Hindlimb muscle (tissue), 1 donor: ENCODE data around the gene CNTNAP2. TPM values are rescaled to one million over a fixed set of nuclear protein-coding genes. Genes with fewer than 3 reads are reported as not detected.

ENCODE experiments used
- DNase-seq: peaks from one replicate; pipeline ENCODE4 v3.0.0-alpha.2; 2013
- polyA plus RNA-seq: library from polyadenylated mRNA; unstranded; fragments of 120-200 nt; gene quantifications from one replicate; pipeline ENCODE4 v1.2.1, GENCODE V29; 2013; ENCODE audit not compliant: insufficient read length

Gene CNTNAP2
- polyA plus RNA-seq, 1 donor: 10.1 TPM

- no peak for DNase-seq
These were observed 179.4 kb downstream of the CNTNAP2 start for GRCh38 chr7:146296028-146296427.

GRCh38 chr7:146314962-146315361 lies 198.4 kb downstream of the CNTNAP2 start:
- DNase-seq: no peak

GRCh38 chr7:146319629-146320028 lies 203.0 kb downstream of the CNTNAP2 start:
- no peak for DNase-seq

- DNase-seq: no peak
These were observed 204.7 kb downstream of the CNTNAP2 start for GRCh38 chr7:146321301-146321700.

GRCh38 chr7:146331369-146331768 lies 214.8 kb downstream of the CNTNAP2 start:
- DNase-seq: no peak

- DNase-seq: no peak
These were observed 228.7 kb downstream of the CNTNAP2 start for GRCh38 chr7:146345251-146345650.

GRCh38 chr7:146346096-146346495 lies 229.5 kb downstream of the CNTNAP2 start:
- DNase-seq: no peak

GRCh38 chr7:146355216-146355615 lies 238.6 kb downstream of the CNTNAP2 start:
- DNase-seq: no peak

GRCh38 chr7:146359176-146359575 lies 242.6 kb downstream of the CNTNAP2 start:
- no peak for DNase-seq

- DNase-seq: no peak
These were observed 250.3 kb downstream of the CNTNAP2 start for GRCh38 chr7:146366938-146367337.

GRCh38 chr7:146370171-146370570 lies 253.6 kb downstream of the CNTNAP2 start:
- DNase-seq: no peak

- DNase-seq: peak; percentile 6
These were observed 258.6 kb downstream of the CNTNAP2 start for GRCh38 chr7:146375170-146375569.

- DNase-seq: no peak
These were observed 261.6 kb downstream of the CNTNAP2 start for GRCh38 chr7:146378196-146378595.

GRCh38 chr7:146387140-146387539 lies 270.5 kb downstream of the CNTNAP2 start:
- no peak for DNase-seq

GRCh38 chr7:146388928-146389327 lies 272.3 kb downstream of the CNTNAP2 start:
- DNase-seq: no peak

- DNase-seq: no peak
These were observed 276.7 kb downstream of the CNTNAP2 start for GRCh38 chr7:146393346-146393745.

- DNase-seq: no peak
These were observed 280.5 kb downstream of the CNTNAP2 start for GRCh38 chr7:146397141-146397540.

GRCh38 chr7:146401939-146402338 lies 285.3 kb downstream of the CNTNAP2 start:
- no peak for DNase-seq

GRCh38 chr7:146405737-146406136 lies 289.1 kb downstream of the CNTNAP2 start:
- DNase-seq: no peak

- DNase-seq: no peak
These were observed 295.4 kb downstream of the CNTNAP2 start for GRCh38 chr7:146411975-146412374.

GRCh38 chr7:146412781-146413180 lies 296.2 kb downstream of the CNTNAP2 start:
- DNase-seq: no peak

GRCh38 chr7:146414373-146414772 lies 297.8 kb downstream of the CNTNAP2 start:
- no peak for DNase-seq

- DNase-seq: no peak
These were observed 298.3 kb downstream of the CNTNAP2 start for GRCh38 chr7:146414937-146415336.

- DNase-seq: no peak
These were observed 300.6 kb downstream of the CNTNAP2 start for GRCh38 chr7:146417176-146417575.

GRCh38 chr7:146423446-146423845 lies 306.8 kb downstream of the CNTNAP2 start:
- peak; percentile 13 for DNase-seq

GRCh38 chr7:146424084-146424483 lies 307.5 kb downstream of the CNTNAP2 start:
- peak; percentile 21 for DNase-seq
